Limb (tissue), 2 donors: ENCODE results near the gene KAT6B.

Experiments
- DNase-seq, 2 donors: peaks; one replicate each; pipeline ENCODE4 v3.0.0-alpha.2; 2016; ENCODE audit errors: extremely low spot score in 2 of 2

Gene KAT6B

DNA sequence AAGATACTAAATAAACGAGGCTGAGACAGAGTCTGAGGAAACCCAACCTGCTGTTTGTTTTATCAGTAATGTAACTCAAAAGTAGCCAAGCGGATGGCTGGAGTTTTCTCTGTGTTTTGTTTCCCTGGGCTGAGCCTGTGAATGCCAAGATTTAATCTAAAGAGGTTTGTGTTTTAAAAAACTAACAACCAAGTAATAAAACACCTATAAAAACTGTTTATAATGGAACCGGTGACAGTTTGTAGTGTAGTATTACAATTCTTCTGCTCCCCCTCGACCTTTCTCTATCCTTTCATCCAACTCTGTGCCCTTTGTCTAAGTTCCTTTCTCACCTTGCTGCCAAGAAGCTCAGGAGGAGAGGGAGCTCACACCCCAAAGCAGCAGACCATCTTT lies 2.6 kb upstream of the KAT6B start:
- DNase-seq = no peak

GRCh38 chr10:74824184-74824899 lies 2.1 kb upstream of the KAT6B start:
- peak in 1 of 2 donors; percentile 17 for DNase-seq

GRCh38 chr10:74824900-74825370 lies 1.5 kb upstream of the KAT6B start:
- no peak for DNase-seq

GRCh38 chr10:74825371-74826141 lies 844 bp upstream of the KAT6B start:
- peak in 1 of 2 donors; percentile 59 for DNase-seq

DNA sequence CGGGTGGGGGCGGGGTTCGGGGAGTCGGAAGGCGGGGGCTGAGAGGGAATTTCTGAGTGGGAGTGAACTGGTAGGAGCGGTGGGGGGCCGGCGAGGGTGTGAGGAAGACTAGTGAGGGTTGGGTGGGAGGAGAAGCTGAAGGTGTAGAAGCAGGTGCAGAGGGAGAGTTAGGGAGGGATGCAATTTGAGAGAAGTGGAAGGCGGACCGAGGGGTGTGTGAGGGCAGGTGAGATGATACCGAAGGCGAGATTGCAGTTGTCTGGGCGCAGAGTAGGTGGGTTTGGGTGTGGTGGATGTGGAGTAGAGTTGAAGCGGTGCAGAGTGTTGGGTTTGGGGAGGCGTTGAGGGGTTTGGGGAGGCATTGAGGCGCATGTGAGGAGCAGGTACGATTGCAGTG lies 643 bp downstream of the KAT6B start:
- DNase-seq = no peak

- DNase-seq = no peak
Observed at GRCh38 chr10:74827694-74828093, 1.3 kb downstream of the KAT6B start.

- no peak for DNase-seq
Observed at GRCh38 chr10:74828946-74829345, 2.5 kb downstream of the KAT6B start.

DNA sequence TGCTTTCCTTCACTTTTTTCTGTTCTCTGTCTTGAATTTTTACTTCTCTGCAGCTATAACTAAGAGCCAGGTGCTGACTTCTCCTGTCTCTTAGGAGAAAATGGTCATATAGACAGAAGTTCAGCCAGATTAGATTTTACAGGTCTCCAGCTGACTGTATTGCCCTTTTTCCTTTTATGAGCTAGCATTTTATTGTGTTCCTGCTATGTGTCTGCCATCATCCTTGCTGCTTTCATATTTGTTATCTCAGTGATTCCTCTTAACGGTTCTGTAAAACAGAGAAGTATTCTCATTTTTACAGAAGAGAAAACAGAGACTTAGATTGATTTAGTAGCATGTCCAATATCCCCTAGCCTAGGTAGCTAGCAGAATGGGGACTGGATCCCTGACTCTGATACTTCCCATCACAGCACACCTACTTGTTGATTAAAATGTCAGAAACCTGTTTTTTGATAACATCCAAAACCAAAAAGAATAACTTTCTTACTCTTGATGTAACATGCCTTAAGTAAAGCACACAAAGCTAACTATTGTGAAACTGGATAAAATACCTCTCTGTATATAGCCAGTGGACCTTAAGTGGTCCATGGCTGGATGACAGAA lies 5.2 kb downstream of the KAT6B start:
- no peak for DNase-seq

DNA sequence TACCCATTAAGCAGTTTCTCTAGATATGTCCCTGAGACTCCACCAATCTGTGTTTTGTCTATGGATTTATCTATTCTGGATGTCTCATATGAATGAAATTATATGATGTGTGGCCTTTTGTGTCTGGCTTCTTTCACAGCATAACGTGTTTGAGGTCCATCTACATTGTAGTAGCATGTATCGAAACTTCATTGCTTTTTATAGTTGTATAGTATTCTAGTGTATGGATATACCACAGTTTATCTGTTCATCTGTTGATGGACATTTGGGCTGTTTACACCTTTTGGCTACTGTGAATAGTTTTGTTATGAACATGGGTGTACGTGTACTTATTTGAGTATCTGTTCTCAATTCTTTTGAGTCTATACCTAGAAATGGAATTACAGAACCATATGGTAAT lies 9.6 kb downstream of the KAT6B start:
- no peak for DNase-seq

DNA sequence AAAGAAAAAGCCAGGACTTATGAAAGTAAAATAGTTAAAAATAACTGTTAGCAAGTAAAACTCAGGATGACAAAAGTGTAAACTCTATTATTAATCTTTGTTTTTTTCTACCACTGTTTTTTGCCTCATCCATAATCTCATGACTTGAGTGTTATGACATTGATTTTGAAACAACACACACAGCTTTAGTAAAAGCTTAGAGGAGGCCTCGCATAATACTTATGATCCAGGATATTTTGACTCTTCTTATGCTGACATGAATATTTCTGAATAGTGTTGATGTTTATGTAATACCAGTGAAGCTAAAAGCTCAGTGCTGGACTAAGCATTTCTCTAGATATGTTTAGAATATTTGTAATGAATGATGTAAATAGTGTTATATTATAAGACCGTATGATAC lies 10.5 kb downstream of the KAT6B start:
- no peak for DNase-seq

- DNase-seq = no peak
Observed at GRCh38 chr10:74837743-74838142, 11.3 kb downstream of the KAT6B start.

DNA sequence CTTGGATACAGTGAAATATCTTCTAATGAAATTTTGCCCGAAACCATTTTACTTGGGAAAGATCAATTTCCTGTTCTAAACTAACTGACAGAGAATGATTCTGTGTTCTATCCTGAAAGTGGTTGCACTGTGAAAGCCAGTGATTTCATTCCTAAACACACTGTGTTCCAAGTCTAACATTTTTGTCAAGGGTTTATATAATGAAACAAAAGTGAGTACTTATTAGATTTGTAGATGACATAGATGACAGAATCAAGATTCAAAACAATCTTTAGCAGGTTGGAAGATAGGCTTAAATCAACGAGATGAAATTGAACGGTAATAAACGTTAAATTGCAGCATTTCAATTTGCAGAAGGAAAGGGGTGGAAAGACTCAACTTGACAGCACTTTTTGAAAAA lies 13.3 kb downstream of the KAT6B start:
- DNase-seq = no peak

DNA sequence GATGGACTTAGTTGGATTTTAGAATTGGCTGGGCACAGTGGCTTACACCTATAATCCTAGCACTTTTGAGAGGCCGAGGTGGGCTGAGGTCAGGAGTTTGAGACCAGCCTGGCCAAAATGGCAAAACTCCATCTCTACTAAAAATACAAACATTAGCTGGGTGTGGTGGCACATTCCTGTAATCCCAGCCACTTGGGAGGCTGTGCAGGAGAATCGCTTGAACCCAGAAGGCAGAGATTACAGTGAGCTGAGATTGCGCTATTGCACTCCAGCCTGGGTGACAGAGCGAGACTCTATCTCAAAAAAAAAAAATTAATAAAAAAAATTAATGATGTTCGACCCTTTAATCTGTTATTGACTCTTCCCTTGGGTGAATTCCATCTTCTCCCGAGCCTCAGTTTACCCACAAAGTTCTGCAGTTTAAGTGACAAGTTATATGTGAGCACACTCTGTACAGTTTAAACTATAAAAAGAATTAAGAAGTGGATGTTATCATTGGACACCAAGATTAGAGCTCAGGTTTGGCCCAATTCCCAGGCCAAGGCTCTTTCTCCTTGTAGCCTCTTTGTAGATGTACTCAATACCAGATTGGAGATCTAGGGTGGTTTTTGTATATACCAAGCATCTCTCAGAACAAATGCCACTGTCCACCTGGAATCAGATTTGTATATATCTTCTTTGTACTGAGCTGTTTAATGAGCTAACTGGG lies 15.0 kb downstream of the KAT6B start:
- DNase-seq = no peak

- no peak for DNase-seq
Observed at GRCh38 chr10:74842301-74842954, 16.0 kb downstream of the KAT6B start.

- DNase-seq = no peak
Observed at GRCh38 chr10:74846958-74847357, 20.6 kb downstream of the KAT6B start.

- DNase-seq = no peak
Observed at GRCh38 chr10:74851831-74852230, 25.4 kb downstream of the KAT6B start.

DNA sequence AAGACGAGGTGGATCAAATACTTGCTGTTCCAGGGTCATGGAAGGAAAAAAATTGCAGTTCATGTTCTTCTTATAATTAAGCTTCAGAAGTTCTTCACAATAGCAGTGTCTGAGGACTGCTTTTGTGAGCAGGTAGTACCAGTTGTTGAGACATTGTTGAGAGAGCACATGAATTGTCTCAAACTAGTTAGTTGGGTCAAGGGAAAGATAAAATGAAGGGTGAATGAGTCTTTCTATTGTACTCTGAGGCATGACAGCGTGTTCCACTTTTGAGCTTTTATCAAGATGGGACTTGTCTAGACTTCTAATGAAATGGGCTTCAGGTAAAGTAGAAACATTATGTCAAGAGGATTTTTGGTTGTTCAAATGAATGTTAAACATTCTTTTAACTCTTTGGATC lies 26.0 kb downstream of the KAT6B start:
- DNase-seq = no peak

DNA sequence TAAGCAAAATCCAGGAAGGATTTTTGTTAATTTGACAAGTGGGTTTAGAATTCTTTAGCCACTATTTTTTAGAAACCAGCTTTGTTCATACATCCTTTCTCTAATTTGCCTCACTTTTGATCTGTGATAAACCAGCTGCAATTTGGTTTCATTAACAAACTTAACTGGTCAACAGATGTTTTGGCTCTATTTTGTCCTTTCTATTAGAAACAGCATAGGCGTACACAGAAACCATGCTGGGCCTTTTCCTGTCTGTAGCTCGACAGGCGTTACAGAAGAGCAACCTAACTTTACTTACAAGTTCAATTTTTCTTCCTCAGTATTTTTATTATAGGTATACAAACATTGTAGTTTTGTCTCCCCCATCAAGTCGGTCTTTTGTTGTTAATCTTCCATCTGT lies 28.2 kb downstream of the KAT6B start:
- no peak for DNase-seq

DNA sequence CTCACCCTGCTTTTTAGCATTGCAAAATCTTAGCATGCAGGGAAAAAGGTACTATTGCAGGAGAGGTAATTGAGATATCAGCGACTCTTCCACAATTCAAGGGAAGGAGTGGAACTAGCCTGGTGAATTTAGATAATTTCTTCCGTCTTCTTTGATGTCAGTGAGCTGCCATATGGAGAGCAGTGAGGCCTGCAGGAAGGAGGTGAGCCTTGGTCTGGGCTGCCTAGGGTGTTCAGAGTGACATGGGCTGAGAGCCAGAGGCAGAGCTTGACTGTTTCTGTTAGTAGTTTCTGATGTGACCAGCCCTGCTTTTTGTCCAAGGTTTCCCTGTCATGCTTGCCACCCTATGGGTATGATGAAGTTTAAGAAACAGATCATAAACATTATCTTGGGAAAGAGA lies 28.6 kb downstream of the KAT6B start:
- no peak for DNase-seq

DNA sequence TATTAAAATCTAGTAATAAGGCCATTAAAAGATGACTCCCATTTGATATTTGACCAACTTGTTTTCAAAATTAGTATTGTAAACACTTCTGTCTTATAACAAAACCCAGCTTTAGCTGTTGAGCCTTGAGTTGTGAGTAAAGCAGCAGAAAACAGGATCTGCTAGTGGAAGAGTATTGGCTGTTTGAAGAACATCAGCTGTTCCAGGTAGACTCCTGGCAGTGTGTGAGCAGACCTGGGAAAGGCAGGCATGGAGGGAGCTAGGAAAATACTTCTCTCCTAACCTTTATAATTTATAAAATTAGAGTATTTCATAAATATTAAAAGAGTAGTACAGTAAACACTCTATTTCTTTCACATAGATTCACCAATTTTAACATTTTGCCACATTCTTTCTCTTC lies 29.0 kb downstream of the KAT6B start:
- DNase-seq = no peak

DNA sequence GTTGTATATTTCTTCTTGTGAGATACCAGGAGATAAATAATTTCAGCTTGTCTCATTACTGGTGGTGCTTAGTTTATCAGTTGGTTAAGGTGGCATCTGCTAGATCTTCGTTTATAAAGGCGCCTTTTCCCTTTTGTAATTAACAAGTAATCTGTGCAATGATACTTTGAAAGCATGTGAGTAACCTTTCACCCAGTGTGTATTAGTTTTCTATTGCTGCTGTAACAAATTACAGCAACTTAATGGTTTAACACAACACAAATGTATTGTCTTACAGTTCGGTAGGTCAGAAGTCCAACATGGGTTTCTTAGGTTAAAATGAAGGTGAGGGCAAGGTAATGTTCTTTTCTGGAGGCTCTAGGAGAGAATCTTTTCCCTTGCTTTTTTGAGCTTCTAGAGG lies 30.5 kb downstream of the KAT6B start:
- no peak for DNase-seq
